ENCODE results near the gene SCARF2.
"Not testable (repeated sequence)": the region's sequence is repeated elsewhere in the genome, so short reads cannot be mapped to it uniquely, and the experiment has no call there.

Gene SCARF2

GRCh38 chr22:20384865-20385264 is 52.8 kb downstream of the SCARF2 start:
- TF ChIP-seq POLR2AphosphoS5 (IDR thresholded peaks at IDR 0.05; ENCODE audit: low read depth) (no peak), GABPA (IDR thresholded peaks at IDR 0.05; ENCODE audit: low read depth) (no peak), REST (IDR thresholded peaks at IDR 0.05; ENCODE audit: insufficient replicate concordance, low read depth) (no peak), SPI1 (IDR thresholded peaks at IDR 0.05; ENCODE audit: borderline replicate concordance, low read depth) (no peak), CTCF (IDR thresholded peaks at IDR 0.05; ENCODE audit: insufficient read depth, low read length) (no peak)
- no peak for DNase-seq (ENCODE audit: low read depth in 1 of 2, low spot score in 1 of 2)
- Histone ChIP-seq H3K27ac (replicated peaks) (no peak overlapping the region), H3K4me3 (replicated peaks; ENCODE audit: insufficient read depth, low read length) (no peak overlapping the region), H3K27me3 (ENCODE audit: insufficient read depth, poor library complexity, severe bottlenecking) (no peaks in the 10 kb centered on the region)

- no peak for TF ChIP-seq SPI1 (IDR thresholded peaks at IDR 0.05; ENCODE audit: borderline replicate concordance, low read depth)
- no peak for TF ChIP-seq POLR2AphosphoS5 (IDR thresholded peaks at IDR 0.05; ENCODE audit: low read depth)
- TF ChIP-seq GABPA (IDR thresholded peaks at IDR 0.05; ENCODE audit: low read depth), result no peak
- TF ChIP-seq CTCF (IDR thresholded peaks at IDR 0.05; ENCODE audit: insufficient read depth, low read length), result no peak
- no peak for DNase-seq (ENCODE audit: low read depth in 1 of 2, low spot score in 1 of 2)
- H3K27me3 ChIP-seq (ENCODE audit: insufficient read depth, poor library complexity, severe bottlenecking), result no peaks in the 10 kb centered on the region
- no peak overlapping the region for H3K4me3 ChIP-seq (replicated peaks; ENCODE audit: insufficient read depth, low read length)
- H3K27ac ChIP-seq (replicated peaks), result no peak overlapping the region
These were observed 53.5 kb downstream of the SCARF2 start for GRCh38 chr22:20384171-20384570.

GRCh38 chr22:20383538-20383937 is 54.1 kb downstream of the SCARF2 start:
- Histone ChIP-seq H3K4me3 (replicated peaks; ENCODE audit: insufficient read depth, low read length) (no peak overlapping the region), H3K27ac (replicated peaks) (no peak overlapping the region), H3K27me3 (ENCODE audit: insufficient read depth, poor library complexity, severe bottlenecking) (no peaks in the 10 kb centered on the region)
- no peak for DNase-seq (ENCODE audit: low read depth in 1 of 2, low spot score in 1 of 2)
- no peak for TF ChIP-seq REST (IDR thresholded peaks at IDR 0.05; ENCODE audit: insufficient replicate concordance, low read depth)
- no peak for TF ChIP-seq POLR2AphosphoS5 (IDR thresholded peaks at IDR 0.05; ENCODE audit: low read depth)
- TF ChIP-seq SPI1 (IDR thresholded peaks at IDR 0.05; ENCODE audit: borderline replicate concordance, low read depth), result no peak
- TF ChIP-seq GABPA (IDR thresholded peaks at IDR 0.05; ENCODE audit: low read depth), result no peak
- TF ChIP-seq CTCF (IDR thresholded peaks at IDR 0.05; ENCODE audit: insufficient read depth, low read length), result no peak

- TF ChIP-seq GABPA (IDR thresholded peaks at IDR 0.05; ENCODE audit: low read depth) (no peak), CTCF (IDR thresholded peaks at IDR 0.05; ENCODE audit: insufficient read depth, low read length) (no peak), SPI1 (IDR thresholded peaks at IDR 0.05; ENCODE audit: borderline replicate concordance, low read depth) (no peak), POLR2AphosphoS5 (IDR thresholded peaks at IDR 0.05; ENCODE audit: low read depth) (no peak), REST (IDR thresholded peaks at IDR 0.05; ENCODE audit: insufficient replicate concordance, low read depth) (no peak)
- H3K4me3 ChIP-seq (replicated peaks; ENCODE audit: insufficient read depth, low read length), result no peak overlapping the region
- no peak for DNase-seq (ENCODE audit: low read depth in 1 of 2, low spot score in 1 of 2)
These were observed 57.1 kb downstream of the SCARF2 start for GRCh38 chr22:20380486-20380885.

GRCh38 chr22:20378684-20379083 is 58.9 kb downstream of the SCARF2 start:
- H3K27me3 ChIP-seq (ENCODE audit: insufficient read depth, poor library complexity, severe bottlenecking); H3K27ac ChIP-seq (replicated peaks); DNase-seq (ENCODE audit: low read depth in 1 of 2, low spot score in 1 of 2); H3K4me3 ChIP-seq (replicated peaks; ENCODE audit: insufficient read depth, low read length): not testable (repeated sequence)

More at GRCh38 chr22:20380486-20380885, 57.1 kb downstream of the SCARF2 start:
- H3K27me3 ChIP-seq (ENCODE audit: insufficient read depth, poor library complexity, severe bottlenecking), result no peaks in the 10 kb centered on the region
- H3K27ac ChIP-seq (replicated peaks), result no peak overlapping the region
